BJ (cell line): ENCODE measurements around the gene SHANK1. TPM values are rescaled to one million over a fixed set of nuclear protein-coding genes. Genes with fewer than 3 reads are reported as not detected.

Experiments used
- CTCF ChIA-PET: fragments of 350-600 bp; formaldehyde crosslinking; extraction: SDS; loops from one replicate; lab custom pipeline; 2021; ENCODE audit warnings: antibody characterized with exemption, inconsistent platforms; lab: Yijun Ruan, JAX
- POLR2A ChIA-PET: fragments of 300-600 bp; sonication (Branson Sonifier 250); formaldehyde crosslinking; extraction: SDS; loops from one replicate; lab custom pipeline; 2021; ENCODE audit warnings: antibody characterized with exemption; lab: Charles Lee
- DNase-seq: peaks from one replicate; pipeline ENCODE4 v3.0.0-alpha.2; 2011; ENCODE audit warnings: low read depth
- H3K27me3 ChIP-seq: 2 replicates; pipeline ENCODE4 v1.6.0; 2011; ENCODE audit warnings: low read length; ENCODE audit not compliant: control insufficient read depth, insufficient read depth
- H3K36me3 ChIP-seq: 2 replicates; pipeline ENCODE4 v1.5.1; 2011; ENCODE audit warnings: low read length; ENCODE audit not compliant: control insufficient read depth, insufficient read depth
- H3K4me3 ChIP-seq: 2 replicates; pipeline ENCODE4 v1.5.1; 2011; ENCODE audit warnings: low read depth, mild to moderate bottlenecking, control low read depth, low read length
- polyA plus RNA-seq: library from polyadenylated mRNA; depleted of rRNA; stranded (reverse); fragments of >200 nt; gene quantifications from 2 replicates; pipeline ENCODE4 v1.2.3, GENCODE V29; 2011
- TF ChIP-seq, protein P1 (sequence below): IDR thresholded peaks from 2 replicates; pipeline ENCODE4 v1.5.1; 2011; ENCODE audit warnings: low read depth, mild to moderate bottlenecking, control low read depth, inconsistent platforms, low read length, moderate library complexity; ENCODE audit not compliant: insufficient read depth

Gene SHANK1
- polyA plus RNA-seq, 1 experiment, result 1.8 TPM

DNA sequence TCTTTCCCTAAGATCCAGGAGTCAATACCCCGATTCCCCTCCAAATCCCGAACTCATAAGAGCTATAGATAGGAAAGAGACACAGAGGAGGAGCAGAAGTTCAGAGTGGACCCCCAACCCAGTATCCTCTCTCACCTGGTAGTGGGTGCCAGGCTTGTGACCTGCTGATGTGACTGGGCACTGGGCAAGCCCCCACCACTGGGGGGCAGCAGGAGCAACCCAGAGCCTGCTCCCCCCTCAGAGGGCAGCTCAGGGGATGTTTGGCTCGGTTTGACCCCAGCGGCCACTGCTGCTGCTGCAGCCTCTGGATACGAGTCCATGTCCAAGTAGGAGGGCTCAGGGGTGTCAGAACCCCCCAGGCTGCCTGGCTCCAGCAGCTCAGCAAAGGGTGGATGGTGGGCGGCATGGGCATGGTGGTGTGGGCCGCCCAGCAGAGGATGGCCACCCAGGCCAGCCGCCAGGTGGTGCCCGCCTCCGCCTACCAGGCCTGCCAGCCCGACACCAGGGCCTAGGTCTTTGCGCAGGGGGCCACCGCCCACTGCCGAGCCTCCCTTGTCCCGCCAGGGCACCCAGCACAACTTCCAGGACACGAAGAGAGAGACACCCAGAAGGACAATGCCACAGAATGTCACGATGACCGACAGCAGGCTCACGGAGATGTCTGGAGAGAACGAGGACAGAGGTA lies 87.3 kb downstream of the SHANK1 start:
- Histone ChIP-seq H3K27me3 (no peaks in the 10 kb centered on the region; the same call in 1 of the 2 replicates), H3K36me3 (no peaks in the 10 kb centered on the region), H3K4me3 (no peak overlapping the region)
- DNase-seq, result no peak
- POLR2A ChIA-PET, result no interaction called here
- CTCF ChIA-PET, result interaction anchor here (0.9 kb wide), 1 partner anchor 151 kb away, joined by 6 read pairs; no protein-coding TSS in a partner anchor
- TF ChIP-seq, protein P1, sequence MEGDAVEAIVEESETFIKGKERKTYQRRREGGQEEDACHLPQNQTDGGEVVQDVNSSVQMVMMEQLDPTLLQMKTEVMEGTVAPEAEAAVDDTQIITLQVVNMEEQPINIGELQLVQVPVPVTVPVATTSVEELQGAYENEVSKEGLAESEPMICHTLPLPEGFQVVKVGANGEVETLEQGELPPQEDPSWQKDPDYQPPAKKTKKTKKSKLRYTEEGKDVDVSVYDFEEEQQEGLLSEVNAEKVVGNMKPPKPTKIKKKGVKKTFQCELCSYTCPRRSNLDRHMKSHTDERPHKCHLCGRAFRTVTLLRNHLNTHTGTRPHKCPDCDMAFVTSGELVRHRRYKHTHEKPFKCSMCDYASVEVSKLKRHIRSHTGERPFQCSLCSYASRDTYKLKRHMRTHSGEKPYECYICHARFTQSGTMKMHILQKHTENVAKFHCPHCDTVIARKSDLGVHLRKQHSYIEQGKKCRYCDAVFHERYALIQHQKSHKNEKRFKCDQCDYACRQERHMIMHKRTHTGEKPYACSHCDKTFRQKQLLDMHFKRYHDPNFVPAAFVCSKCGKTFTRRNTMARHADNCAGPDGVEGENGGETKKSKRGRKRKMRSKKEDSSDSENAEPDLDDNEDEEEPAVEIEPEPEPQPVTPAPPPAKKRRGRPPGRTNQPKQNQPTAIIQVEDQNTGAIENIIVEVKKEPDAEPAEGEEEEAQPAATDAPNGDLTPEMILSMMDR, result no peak

DNA sequence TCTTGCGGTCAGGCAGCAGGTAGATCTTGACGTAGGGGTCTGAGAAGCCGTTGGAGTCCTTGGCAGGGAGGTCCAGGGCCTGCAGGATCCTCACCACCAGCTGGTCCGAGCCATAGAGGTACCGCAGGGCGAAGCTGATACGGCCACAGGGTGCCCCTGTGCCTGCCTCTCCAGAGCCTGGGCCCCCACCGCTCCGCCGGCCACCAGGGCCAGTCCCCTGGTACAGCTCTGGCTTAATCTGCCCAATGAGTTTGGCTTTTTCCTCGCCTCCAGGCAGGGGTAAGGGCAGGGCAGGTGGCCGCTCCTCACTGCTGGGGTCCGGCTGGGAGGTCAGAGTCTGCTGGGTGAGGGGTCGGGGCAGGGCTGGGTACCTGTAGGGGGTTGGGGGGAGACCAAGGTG lies 89.8 kb downstream of the SHANK1 start:
- DNase-seq, result no peak
- no peaks in the 10 kb centered on the region for H3K36me3 ChIP-seq
- no peak overlapping the region for H3K4me3 ChIP-seq
- no peaks in the 10 kb centered on the region for H3K27me3 ChIP-seq
- TF ChIP-seq, protein P1, result no peak
- ChIA-PET POLR2A (no interaction called here), CTCF (no interaction called here)

DNA sequence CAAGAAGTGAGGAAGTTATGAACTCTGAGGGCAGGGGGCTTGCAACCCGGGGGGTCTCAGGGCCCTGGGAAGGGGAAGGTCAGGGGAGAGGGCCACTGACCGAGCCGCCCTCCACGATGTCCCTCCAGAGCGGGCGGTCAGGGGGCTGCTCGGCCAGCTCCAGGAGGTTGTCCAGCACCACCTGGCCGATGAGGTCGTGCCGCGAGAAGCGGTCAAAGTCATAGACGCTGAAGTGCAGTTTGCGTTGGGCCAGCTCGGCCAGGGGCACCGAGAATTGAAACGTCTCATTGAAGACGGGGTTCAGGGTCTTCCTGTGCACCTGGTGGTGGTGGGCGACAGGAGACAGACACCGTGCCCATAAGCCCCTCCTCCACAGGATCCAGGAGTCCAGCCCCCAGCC lies 90.4 kb downstream of the SHANK1 start:
- Histone ChIP-seq H3K36me3 (no peaks in the 10 kb centered on the region), H3K27me3 (no peaks in the 10 kb centered on the region), H3K4me3 (no peak overlapping the region)
- ChIA-PET CTCF (no interaction called here), POLR2A (no interaction called here)
- TF ChIP-seq, protein P1, result no peak
- DNase-seq, result no peak

DNA sequence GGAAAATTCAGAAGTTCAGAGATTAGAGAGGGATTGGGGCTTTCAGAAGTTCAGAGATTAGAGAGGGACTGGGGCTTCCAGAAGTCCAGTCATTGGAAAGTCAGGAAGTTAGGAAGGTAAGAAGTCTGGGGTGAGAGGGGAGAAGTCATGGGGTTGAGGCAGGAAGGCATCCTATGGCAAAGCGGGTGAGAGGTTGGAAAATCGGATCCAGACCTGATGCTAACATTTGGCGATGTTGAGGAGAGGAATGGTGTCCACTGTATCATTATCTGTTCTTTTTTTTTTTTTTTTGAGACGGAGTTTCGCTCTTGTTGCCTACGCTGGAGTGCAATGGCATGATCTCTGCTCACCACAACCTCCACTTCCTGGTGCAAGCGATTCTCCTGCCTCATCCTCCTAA lies 91.1 kb downstream of the SHANK1 start:
- H3K36me3 ChIP-seq, result no peaks in the 10 kb centered on the region
- H3K4me3 ChIP-seq, result no peak overlapping the region
- ChIA-PET POLR2A (no interaction called here), CTCF (no interaction called here)
- H3K27me3 ChIP-seq, result no peaks in the 10 kb centered on the region
- DNase-seq, result no peak
- TF ChIP-seq, protein P1, result no peak

DNA sequence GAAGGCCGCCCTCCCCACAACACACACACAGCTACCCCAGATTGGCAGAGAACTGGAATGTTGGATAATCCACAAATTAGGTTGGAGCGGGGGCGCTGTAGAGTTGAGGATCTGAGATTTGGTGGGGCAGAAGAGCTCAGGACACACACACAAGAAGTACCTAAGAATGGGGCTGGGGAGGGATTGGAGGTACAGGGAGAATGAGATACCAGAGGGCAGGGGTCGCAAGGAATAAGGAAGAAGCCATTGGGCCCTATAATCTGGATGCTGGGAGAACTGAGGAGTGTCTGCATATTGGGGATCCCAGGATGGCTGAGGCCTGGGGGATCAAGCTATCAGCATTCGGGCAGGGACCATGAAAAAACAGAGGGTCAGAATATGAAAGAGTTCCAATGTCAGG lies 91.5 kb downstream of the SHANK1 start:
- H3K27me3 ChIP-seq, result no peaks in the 10 kb centered on the region
- no peaks in the 10 kb centered on the region for H3K36me3 ChIP-seq
- POLR2A ChIA-PET, result no interaction called here
- TF ChIP-seq, protein P1, result no peak
- CTCF ChIA-PET, result no interaction called here
- H3K4me3 ChIP-seq, result no peak overlapping the region
- DNase-seq, result no peak
